ENCODE data around the gene PDE6A. TPM values are rescaled to one million over a fixed set of nuclear protein-coding genes. Genes with fewer than 3 reads are reported as not detected.

Gene PDE6A
- total and polyA plus RNA-seq, 2 of the 13 experiments (the other 11 are each of a cell fraction or from before 2014, with no cell fraction given), result 0.01 TPM; not detected in 1

DNA sequence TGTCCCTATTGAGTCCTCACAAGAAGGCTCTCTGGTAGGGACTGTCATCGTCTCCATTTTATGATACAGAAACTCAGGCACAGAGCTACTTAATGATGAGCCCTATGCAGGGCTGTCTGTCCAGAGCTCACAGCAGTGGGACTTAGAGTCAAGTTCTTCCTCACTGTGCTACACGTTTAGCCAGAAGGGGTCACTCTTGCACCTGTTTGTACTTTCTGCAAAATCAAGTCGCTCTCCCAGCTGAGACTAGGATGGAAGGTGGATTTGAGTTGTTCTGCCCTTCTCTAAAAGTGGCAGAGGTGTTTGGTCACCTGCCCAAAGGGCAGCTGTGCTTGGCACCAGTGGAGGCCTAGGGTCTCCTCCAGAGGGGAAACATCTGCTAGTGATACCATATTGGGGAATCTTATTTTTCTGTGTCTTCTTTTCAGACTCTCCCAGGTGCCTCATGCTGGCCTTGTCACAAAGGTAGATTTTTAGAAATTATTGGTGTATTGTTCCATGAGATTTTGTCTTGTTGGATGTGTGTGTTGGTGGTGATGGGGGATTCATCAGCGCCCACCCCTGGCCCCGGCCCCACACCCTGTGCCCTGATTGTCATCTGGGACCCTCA lies 110.2 kb downstream of the PDE6A start:
- intact Hi-C loops (cut with micrococcal nuclease; ENCODE audit: unreplicated experiment) (loop anchor here (1.0 to 10.0 kb wide), 2 partner anchors 156 to 290 kb away; no protein-coding TSS in a partner anchor), in situ Hi-C loops (cut with HindIII; ENCODE audit: extremely low pct_ligation_motif_present, low pct_unique_long_range_greater_than_20kb) (no loop called here)
- POLR2A ChIA-PET, result interaction anchor here (1.1 kb wide), 1 partner anchor 15 kb away, joined by 3 read pairs; no protein-coding TSS in a partner anchor
- Histone ChIP-seq H3K27me3 (ENCODE audit: control insufficient read depth in 1 of 2, insufficient read depth in 2 of 2, low read length in 2 of 2) (no peaks in the 10 kb centered on the region), H3K27ac (ENCODE audit: extremely low read length, insufficient read depth, low read length) (no peak overlapping the region), H3K9ac (ENCODE audit: insufficient read depth, low read depth, low read length) (no peak overlapping the region), H3K79me2 (ENCODE audit: insufficient read depth, low read length) (no peaks in the 10 kb centered on the region), H3K4me1 (ENCODE audit: insufficient read depth, low read length) (no peaks in the 10 kb centered on the region), H3K36me3 (replicated peaks in 1 of 2; ENCODE audit: control insufficient read depth in 1 of 2, insufficient read depth in 2 of 2, low read length in 2 of 2) (no peaks in the 10 kb centered on the region), H4K20me1 (ENCODE audit: insufficient read depth, low read length) (no peaks in the 10 kb centered on the region), H3K4me3 (replicated peaks in 1 of 3; ENCODE audit: insufficient read depth in 1 of 3, low read depth in 2 of 3, low read length in 3 of 3) (no peak overlapping the region), H2AFZ (ENCODE audit: low read length) (no peak overlapping the region), H3K9me3 (ENCODE audit: low read length) (no peaks in the 10 kb centered on the region), H3K4me2 (ENCODE audit: low read depth, low read length) (no peak overlapping the region)
- BruUV-seq (replicated peaks), result no TSS peak
- 56% methylated on average over 4 of the region's 5 CpGs for WGBS (ENCODE audit: low lambda C conversion rate)
- FAIRE-seq, result peak; percentile 90
- peak; percentile 64 for ATAC-seq
- DNase-seq (ENCODE audit: low spot score), result peak; percentile 60
- CTCF ChIA-PET (ENCODE audit: low intra/inter-chr PET ratio, low total read pairs), result interaction anchor here (0.9 to 2.8 kb wide), 5 partner anchors 19 to 288 kb away, joined by 3 to 26 read pairs (median 7); no protein-coding TSS in a partner anchor
- TF ChIP-seq SMAD3 (CRISPR knock-in tag; IDR thresholded peaks at IDR 0.05), result no peak
- TF ChIP-seq KLF15 (CRISPR knock-in tag; IDR thresholded peaks at IDR 0.05; ENCODE audit: borderline replicate concordance), result no peak
- peak; percentile 26 for TF ChIP-seq TEAD3 (CRISPR knock-in tag; optimal IDR thresholded peaks at IDR 0.05; ENCODE audit: borderline replicate concordance)
- TF ChIP-seq RAD21 (CRISPR knock-in tag; IDR thresholded peaks at IDR 0.05), result peak; percentile 47; the same call in 1 of the 2 replicates
- TF ChIP-seq, protein P1, sequence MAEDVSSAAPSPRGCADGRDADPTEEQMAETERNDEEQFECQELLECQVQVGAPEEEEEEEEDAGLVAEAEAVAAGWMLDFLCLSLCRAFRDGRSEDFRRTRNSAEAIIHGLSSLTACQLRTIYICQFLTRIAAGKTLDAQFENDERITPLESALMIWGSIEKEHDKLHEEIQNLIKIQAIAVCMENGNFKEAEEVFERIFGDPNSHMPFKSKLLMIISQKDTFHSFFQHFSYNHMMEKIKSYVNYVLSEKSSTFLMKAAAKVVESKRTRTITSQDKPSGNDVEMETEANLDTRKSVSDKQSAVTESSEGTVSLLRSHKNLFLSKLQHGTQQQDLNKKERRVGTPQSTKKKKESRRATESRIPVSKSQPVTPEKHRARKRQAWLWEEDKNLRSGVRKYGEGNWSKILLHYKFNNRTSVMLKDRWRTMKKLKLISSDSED (CRISPR knock-in tag; IDR thresholded peaks at IDR 0.05), result no peak
- TF ChIP-seq ZNF670 (CRISPR knock-in tag; IDR thresholded peaks at IDR 0.05; ENCODE audit: borderline replicate concordance), result no peak
- peak; percentile 82 for TF ChIP-seq STAG1 (CRISPR knock-in tag; IDR thresholded peaks at IDR 0.05)
- TF ChIP-seq, protein P2, sequence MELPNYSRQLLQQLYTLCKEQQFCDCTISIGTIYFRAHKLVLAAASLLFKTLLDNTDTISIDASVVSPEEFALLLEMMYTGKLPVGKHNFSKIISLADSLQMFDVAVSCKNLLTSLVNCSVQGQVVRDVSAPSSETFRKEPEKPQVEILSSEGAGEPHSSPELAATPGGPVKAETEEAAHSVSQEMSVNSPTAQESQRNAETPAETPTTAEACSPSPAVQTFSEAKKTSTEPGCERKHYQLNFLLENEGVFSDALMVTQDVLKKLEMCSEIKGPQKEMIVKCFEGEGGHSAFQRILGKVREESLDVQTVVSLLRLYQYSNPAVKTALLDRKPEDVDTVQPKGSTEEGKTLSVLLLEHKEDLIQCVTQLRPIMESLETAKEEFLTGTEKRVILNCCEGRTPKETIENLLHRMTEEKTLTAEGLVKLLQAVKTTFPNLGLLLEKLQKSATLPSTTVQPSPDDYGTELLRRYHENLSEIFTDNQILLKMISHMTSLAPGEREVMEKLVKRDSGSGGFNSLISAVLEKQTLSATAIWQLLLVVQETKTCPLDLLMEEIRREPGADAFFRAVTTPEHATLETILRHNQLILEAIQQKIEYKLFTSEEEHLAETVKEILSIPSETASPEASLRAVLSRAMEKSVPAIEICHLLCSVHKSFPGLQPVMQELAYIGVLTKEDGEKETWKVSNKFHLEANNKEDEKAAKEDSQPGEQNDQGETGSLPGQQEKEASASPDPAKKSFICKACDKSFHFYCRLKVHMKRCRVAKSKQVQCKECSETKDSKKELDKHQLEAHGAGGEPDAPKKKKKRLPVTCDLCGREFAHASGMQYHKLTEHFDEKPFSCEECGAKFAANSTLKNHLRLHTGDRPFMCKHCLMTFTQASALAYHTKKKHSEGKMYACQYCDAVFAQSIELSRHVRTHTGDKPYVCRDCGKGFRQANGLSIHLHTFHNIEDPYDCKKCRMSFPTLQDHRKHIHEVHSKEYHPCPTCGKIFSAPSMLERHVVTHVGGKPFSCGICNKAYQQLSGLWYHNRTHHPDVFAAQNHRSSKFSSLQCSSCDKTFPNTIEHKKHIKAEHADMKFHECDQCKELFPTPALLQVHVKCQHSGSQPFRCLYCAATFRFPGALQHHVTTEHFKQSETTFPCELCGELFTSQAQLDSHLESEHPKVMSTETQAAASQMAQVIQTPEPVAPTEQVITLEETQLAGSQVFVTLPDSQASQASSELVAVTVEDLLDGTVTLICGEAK (IDR thresholded peaks at IDR 0.05), result no peak
- TF ChIP-seq, protein P2 (CRISPR knock-in tag; IDR thresholded peaks at IDR 0.05), result no peak
- TF ChIP-seq SMC3 (IDR thresholded peaks at IDR 0.05; ENCODE audit: low read length), result peak; percentile 66; the same call in 1 of the 2 replicates
- no peak for TF ChIP-seq WIZ (CRISPR knock-in tag; IDR thresholded peaks at IDR 0.05)
- TF ChIP-seq, protein P3, sequence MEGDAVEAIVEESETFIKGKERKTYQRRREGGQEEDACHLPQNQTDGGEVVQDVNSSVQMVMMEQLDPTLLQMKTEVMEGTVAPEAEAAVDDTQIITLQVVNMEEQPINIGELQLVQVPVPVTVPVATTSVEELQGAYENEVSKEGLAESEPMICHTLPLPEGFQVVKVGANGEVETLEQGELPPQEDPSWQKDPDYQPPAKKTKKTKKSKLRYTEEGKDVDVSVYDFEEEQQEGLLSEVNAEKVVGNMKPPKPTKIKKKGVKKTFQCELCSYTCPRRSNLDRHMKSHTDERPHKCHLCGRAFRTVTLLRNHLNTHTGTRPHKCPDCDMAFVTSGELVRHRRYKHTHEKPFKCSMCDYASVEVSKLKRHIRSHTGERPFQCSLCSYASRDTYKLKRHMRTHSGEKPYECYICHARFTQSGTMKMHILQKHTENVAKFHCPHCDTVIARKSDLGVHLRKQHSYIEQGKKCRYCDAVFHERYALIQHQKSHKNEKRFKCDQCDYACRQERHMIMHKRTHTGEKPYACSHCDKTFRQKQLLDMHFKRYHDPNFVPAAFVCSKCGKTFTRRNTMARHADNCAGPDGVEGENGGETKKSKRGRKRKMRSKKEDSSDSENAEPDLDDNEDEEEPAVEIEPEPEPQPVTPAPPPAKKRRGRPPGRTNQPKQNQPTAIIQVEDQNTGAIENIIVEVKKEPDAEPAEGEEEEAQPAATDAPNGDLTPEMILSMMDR (CRISPR knock-in tag; IDR thresholded peaks at IDR 0.05), result peak; percentile 85
